Neural cell (in vitro differentiated cells): Measurements from ENCODE around the gene POU6F2. TPM values are rescaled to one million over a fixed set of nuclear protein-coding genes. Genes with fewer than 3 reads are reported as not detected.

Experiments used
- H2AFZ ChIP-seq: fragments of 200-600, 300-800 bp; sonication (generic), shearing (Covaris generic); 2 replicates; pipeline ENCODE4 v1.6.0; 2014; ENCODE audit warnings: low read depth, mild to moderate bottlenecking, antibody characterized with exemption, low read length, moderate library complexity
- H3F3A ChIP-seq: fragments of 200-600 bp; shearing (Covaris generic); 2 replicates; pipeline ENCODE4 v1.6.1; 2016; ENCODE audit warnings: mild to moderate bottlenecking, moderate library complexity, mixed read lengths, antibody characterized with exemption, low read length; ENCODE audit not compliant: insufficient read depth, poor library complexity, severe bottlenecking
- H3K27ac ChIP-seq: fragments of 200-600, 300-800 bp; sonication (generic), shearing (Covaris generic); 2 replicates; pipeline ENCODE4 v1.5.1; 2014; ENCODE audit warnings: mild to moderate bottlenecking, low read length, moderate library complexity
- H3K27me3 ChIP-seq: fragments of 300-800, 200-600 bp; sonication (generic), shearing (Covaris generic); 2 replicates; pipeline ENCODE4 v1.6.0; 2014; ENCODE audit warnings: mild to moderate bottlenecking, low read depth, low read length, moderate library complexity; ENCODE audit not compliant: insufficient read depth
- H3K36me3 ChIP-seq: fragments of 300-800, 200-600 bp; sonication (generic), shearing (Covaris generic); 2 replicates; pipeline ENCODE4 v1.5.1; 2014; ENCODE audit warnings: mild to moderate bottlenecking, antibody characterized with exemption, low read length, moderate library complexity; ENCODE audit not compliant: insufficient read depth
- H3K4me2 ChIP-seq: fragments of 300-800, 200-600 bp; sonication (generic), shearing (Covaris generic); 2 replicates; pipeline ENCODE4 v1.6.0; 2014; ENCODE audit warnings: mild to moderate bottlenecking, low read length
- H3K4me3 ChIP-seq: fragments of 300-800, 200-600 bp; sonication (generic), shearing (Covaris generic); 2 replicates; pipeline ENCODE4 v1.5.1; 2014; ENCODE audit warnings: mild to moderate bottlenecking, low read length, moderate library complexity
- H3K79me2 ChIP-seq: fragments of 200-600 bp; shearing (Covaris generic); replicated peaks from 2 replicates; pipeline ENCODE4 v1.6.0; 2014; ENCODE audit warnings: mild to moderate bottlenecking, low read length, moderate library complexity; ENCODE audit not compliant: insufficient read depth
- H3K9ac ChIP-seq: fragments of 300-800, 200-600 bp; sonication (generic), shearing (Covaris generic); 2 replicates; pipeline ENCODE4 v1.6.1; 2016; ENCODE audit warnings: mild to moderate bottlenecking, low read length, mixed read lengths
- H3K9me2 ChIP-seq: fragments of 200-600 bp; shearing (Covaris generic); 2 replicates; pipeline ENCODE4 v1.6.1; 2016; ENCODE audit warnings: mild to moderate bottlenecking, low read length, mixed read lengths; ENCODE audit not compliant: insufficient read depth
- H3K9me3 ChIP-seq: fragments of 200-600, 300-800 bp; sonication (generic), shearing (Covaris generic); 2 replicates; pipeline ENCODE4 v1.6.1; 2016; ENCODE audit warnings: mild to moderate bottlenecking, mixed run types, low read length, moderate library complexity, mixed read lengths
- H4K20me1 ChIP-seq: fragments of 200-600 bp; shearing (Covaris generic); 2 replicates; pipeline ENCODE4 v1.6.1; 2016; ENCODE audit warnings: mild to moderate bottlenecking, mixed run types; ENCODE audit not compliant: insufficient read depth
- CTCF ChIP-seq: fragments of 450-650 bp; IDR thresholded peaks from 2 replicates; pipeline ENCODE4 v1.5.1; 2014; ENCODE audit warnings: antibody characterized with exemption, mild to moderate bottlenecking, moderate library complexity; ENCODE audit not compliant: poor library complexity, severe bottlenecking
- EP300 ChIP-seq: fragments of 450-650 bp; conservative IDR thresholded peaks from 2 replicates; pipeline ENCODE4 v1.6.1; 2014; ENCODE audit warnings: antibody characterized with exemption, mild to moderate bottlenecking, moderate library complexity; ENCODE audit not compliant: poor library complexity, severe bottlenecking
- EZH2 ChIP-seq: fragments of 200-600, 300-800 bp; shearing (Covaris generic), sonication (generic); IDR thresholded peaks from 2 replicates; pipeline ENCODE4 v1.6.1; 2014; ENCODE audit warnings: antibody characterized with exemption, low read length, borderline replicate concordance, mild to moderate bottlenecking; ENCODE audit not compliant: insufficient read depth, poor library complexity, severe bottlenecking
- MXI1 ChIP-seq: fragments of 450-650 bp; conservative IDR thresholded peaks from 2 replicates; pipeline ENCODE4 v1.6.1; 2014; ENCODE audit warnings: antibody characterized with exemption, mild to moderate bottlenecking; ENCODE audit not compliant: poor library complexity, severe bottlenecking
- POLR2AphosphoS5 ChIP-seq: IDR thresholded peaks from 2 replicates; pipeline ENCODE4 v1.6.1; 2012
- RAD21 ChIP-seq: fragments of 450-650 bp; conservative IDR thresholded peaks from 2 replicates; pipeline ENCODE4 v1.6.1; 2014; ENCODE audit warnings: antibody characterized with exemption, mild to moderate bottlenecking, moderate library complexity
- REST ChIP-seq: IDR thresholded peaks from 2 replicates; pipeline ENCODE4 v1.6.1; 2012; ENCODE audit warnings: borderline replicate concordance
- SMC3 ChIP-seq: fragments of 450-650 bp; conservative IDR thresholded peaks from 2 replicates; pipeline ENCODE4 v1.6.1; 2014; ENCODE audit warnings: antibody characterized with exemption, mild to moderate bottlenecking, moderate library complexity; ENCODE audit not compliant: poor library complexity
- TAF1 ChIP-seq: IDR thresholded peaks from 2 replicates; pipeline ENCODE4 v1.6.1; 2012; ENCODE audit warnings: low read depth
- polyA plus RNA-seq: library from polyadenylated mRNA; depleted of rRNA; stranded (reverse); fragments of >200 nt; gene quantifications from 2 replicates; pipeline ENCODE4 v1.2.3, GENCODE V29; 2014

The POU6F2 gene
- polyA plus RNA-seq, 1 donor from 2014 or later: 2.8 TPM

GRCh38 chr7:39285256-39285655, 307.5 kb downstream of the POU6F2 start:
- no peaks in the 10 kb centered on the region for H4K20me1 ChIP-seq
- no peak overlapping the region for H3K9ac ChIP-seq
- no peak overlapping the region for H3K4me2 ChIP-seq
- no peak overlapping the region for H3K27ac ChIP-seq
- H3K27me3 ChIP-seq: no peaks in the 10 kb centered on the region
- H3K36me3 ChIP-seq: no peaks in the 10 kb centered on the region
- H3K9me2 ChIP-seq: no peaks in the 10 kb centered on the region
- H3K9me3 ChIP-seq: no peaks in the 10 kb centered on the region
- no peak for TF ChIP-seq TAF1
- TF ChIP-seq RAD21: no peak
- no peak for TF ChIP-seq POLR2AphosphoS5
- no peak for TF ChIP-seq MXI1
- TF ChIP-seq EZH2: no peak
- no peak for TF ChIP-seq REST
- TF ChIP-seq CTCF: no peak
- no peak for TF ChIP-seq SMC3
- TF ChIP-seq EP300: no peak
- H3F3A ChIP-seq: no peaks in the 10 kb centered on the region
- no peaks in the 10 kb centered on the region for H3K79me2 ChIP-seq
- H2AFZ ChIP-seq: no peak overlapping the region
- no peak overlapping the region for H3K4me3 ChIP-seq

GRCh38 chr7:39288303-39288702, 310.6 kb downstream of the POU6F2 start:
- Histone ChIP-seq H3K9me3 (no peaks in the 10 kb centered on the region), H3F3A (no peaks in the 10 kb centered on the region), H3K36me3 (no peaks in the 10 kb centered on the region), H3K9ac (no peak overlapping the region), H3K27ac (no peak overlapping the region), H3K79me2 (no peaks in the 10 kb centered on the region), H3K9me2 (no peaks in the 10 kb centered on the region), H4K20me1 (no peaks in the 10 kb centered on the region), H2AFZ (no peak overlapping the region), H3K4me2 (no peak overlapping the region), H3K27me3 (no peaks in the 10 kb centered on the region), H3K4me3 (no peak overlapping the region)
- TF ChIP-seq REST: no peak
- TF ChIP-seq TAF1: no peak
- no peak for TF ChIP-seq RAD21
- TF ChIP-seq POLR2AphosphoS5: no peak
- no peak for TF ChIP-seq SMC3
- no peak for TF ChIP-seq EP300
- no peak for TF ChIP-seq EZH2
